Erythroblast (primary cell): Measurements from ENCODE around the gene RHD.
"Not testable (repeated sequence)": the region's sequence is repeated elsewhere in the genome, so short reads cannot be mapped to it uniquely, and the experiment has no call there.

Experiments
- GATA1 ChIP-seq: IDR thresholded peaks from 2 replicates; pipeline ENCODE4 v1.6.1; 2011; ENCODE audit warnings: low read depth, mild to moderate bottlenecking, control low read depth, low read length, moderate library complexity
- POLR2A ChIP-seq: IDR thresholded peaks from 2 replicates; pipeline ENCODE4 v1.6.1; 2011; ENCODE audit warnings: mild to moderate bottlenecking, low read length

- not testable (repeated sequence) for TF ChIP-seq POLR2A, GATA1
Observed at GRCh38 chr1:25337483-25338187, 65.3 kb downstream of the RHD start.
